HG02623 (cell line): ENCODE data around the gene VPS36.
"Not testable (repeated sequence)": the region's sequence is repeated elsewhere in the genome, so short reads cannot be mapped to it uniquely, and the experiment has no call there.

Experiments
- ATAC-seq: cut with Tn5 transposase; IDR thresholded peaks from one replicate; pipeline ENCODE4 v1.9.1; 2021; ENCODE audit warnings: moderate library complexity; ENCODE audit not compliant: unreplicated experiment

Gene VPS36, protein sequence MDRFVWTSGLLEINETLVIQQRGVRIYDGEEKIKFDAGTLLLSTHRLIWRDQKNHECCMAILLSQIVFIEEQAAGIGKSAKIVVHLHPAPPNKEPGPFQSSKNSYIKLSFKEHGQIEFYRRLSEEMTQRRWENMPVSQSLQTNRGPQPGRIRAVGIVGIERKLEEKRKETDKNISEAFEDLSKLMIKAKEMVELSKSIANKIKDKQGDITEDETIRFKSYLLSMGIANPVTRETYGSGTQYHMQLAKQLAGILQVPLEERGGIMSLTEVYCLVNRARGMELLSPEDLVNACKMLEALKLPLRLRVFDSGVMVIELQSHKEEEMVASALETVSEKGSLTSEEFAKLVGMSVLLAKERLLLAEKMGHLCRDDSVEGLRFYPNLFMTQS

DNA sequence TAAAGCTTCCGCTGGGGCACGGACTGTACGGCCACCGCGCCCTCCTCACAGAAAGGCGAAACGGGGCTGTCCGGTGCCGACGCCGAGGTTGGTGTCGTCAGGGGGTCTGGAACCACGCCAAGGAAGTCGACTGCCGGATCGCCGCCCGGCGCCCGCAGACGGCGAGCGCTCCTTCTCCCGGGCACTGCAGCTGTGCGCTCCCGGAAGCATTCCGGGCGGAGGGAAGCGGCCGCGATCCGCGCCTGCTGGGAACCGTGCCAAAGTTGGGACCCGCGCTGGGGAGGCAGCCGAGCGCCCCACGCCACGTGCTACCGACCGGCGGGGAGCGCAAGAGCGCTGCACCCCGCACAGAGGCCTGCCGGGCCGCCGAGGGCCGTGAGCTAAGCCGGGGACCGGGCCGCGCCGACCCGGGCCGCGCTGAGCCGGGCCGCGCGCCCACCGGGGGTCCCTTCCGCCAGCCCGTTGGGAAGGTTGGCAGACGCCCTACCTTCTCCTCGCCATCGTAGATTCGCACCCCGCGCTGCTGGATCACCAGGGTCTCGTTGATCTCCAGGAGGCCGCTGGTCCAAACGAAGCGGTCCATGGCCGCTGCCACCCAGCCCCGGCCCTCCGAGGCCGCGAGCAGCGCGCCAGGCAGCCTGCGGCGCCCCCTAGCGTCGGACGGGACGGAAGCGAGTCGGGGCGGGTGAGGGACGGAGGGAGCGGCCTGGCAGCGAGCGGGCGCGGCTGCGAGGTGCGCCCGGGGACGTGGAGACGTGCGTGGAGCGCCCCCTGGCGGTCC, at the start of gene VPS36:
Gene VPS36 (minus strand): TSS at position 623 of the 781 bp plus-strand sequence. CDS start 40 bp downstream, at position 583.
- peak; percentile 59 for ATAC-seq

DNA sequence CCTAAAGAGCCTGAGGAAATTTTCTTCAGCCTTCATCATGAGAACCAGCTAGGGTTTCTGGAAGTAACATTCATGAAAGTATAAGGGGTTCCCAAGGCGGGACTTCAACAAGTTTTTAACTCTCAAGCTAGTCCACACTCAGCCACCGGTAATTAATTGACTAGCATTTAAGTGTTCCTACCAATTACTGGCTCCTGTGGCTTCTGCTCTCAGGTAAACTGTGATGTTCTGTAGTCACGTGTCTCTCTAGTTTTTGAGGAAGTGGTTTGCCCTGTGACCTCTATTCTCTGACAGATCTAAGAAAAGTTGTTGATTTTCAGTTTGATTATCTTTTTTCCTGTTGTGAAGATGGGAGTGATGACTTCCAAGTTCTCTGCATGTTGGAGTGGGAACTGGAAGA, 47.5 kb upstream of the VPS36 start:
- ATAC-seq, result not testable (repeated sequence)

DNA sequence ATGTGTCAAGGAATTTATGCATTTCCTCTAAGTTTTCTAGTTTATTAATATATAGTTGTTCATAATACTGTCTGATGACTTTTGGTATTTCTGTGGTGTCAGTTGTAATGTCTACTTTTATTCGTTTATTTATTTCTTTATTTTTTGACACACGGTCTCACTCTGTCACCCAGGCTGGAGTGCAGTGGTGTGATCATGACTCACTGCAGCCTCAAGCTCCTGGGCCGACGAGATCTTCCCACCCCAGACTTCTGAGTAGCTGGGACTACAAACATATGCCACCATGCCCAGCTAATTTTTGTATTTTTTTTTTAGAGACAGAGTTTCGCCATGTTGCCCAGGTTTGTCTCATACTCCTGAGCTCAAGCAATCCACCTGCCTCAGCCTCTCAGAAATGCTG, 43.8 kb upstream of the VPS36 start:
- ATAC-seq, result not testable (repeated sequence)

DNA sequence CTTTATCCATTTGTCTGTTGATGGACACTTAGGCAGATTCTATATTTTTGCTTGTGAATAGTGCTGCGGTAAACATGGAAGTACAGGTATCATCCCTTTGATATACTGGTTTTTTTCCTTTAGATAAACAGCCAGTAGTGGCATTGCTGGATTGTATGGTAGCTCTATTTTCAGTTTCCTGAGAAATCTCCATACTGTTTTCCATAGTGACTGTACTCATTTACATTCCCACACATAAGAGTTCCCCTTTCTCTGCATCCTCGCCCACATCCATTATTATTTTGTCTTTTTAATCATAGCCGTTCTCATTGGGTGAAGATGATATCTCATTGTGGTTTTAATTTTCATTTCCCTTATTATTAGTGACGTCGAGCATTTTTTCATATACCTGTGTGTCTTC, 40.6 kb upstream of the VPS36 start:
- ATAC-seq, result not testable (repeated sequence)

DNA sequence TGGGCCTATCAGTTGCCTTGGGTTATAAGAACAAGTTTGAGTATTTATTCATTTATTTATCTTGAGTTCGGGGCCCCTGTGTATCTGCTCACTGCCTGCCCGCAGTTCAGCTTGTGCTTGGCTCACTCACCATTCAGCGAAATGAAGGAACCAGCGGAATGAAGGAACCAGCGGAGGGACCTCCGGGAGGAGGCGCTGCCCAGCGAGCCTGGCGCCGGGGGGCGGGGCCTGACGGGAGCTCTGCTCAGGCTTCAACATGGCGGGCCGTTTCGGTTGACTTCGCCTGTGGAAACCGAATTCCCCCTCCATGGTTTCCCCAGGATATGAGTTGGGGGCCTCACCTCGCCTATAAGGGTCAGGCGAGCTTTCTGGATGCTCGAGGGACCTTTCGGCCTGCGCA, 38.3 kb upstream of the VPS36 start:
- not testable (repeated sequence) for ATAC-seq

DNA sequence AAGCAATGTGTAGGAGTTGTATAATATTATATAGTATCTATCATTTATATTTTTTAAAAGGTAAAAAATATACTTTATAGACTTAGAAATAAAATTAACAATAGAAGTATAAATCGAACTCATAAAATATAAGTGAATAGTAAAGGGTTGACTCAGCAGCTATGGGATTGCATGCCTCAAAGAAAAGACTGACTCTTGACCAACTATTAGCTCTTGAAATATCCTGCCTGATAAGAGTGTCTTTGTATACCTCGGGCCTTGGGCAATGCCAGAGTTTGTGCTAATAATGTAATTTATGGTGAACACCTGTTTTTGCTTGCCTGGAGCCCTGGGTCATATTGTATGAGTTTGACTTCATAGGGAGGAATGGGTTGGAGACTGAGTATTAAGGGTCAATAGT, 36.6 kb upstream of the VPS36 start:
- ATAC-seq, result not testable (repeated sequence)

DNA sequence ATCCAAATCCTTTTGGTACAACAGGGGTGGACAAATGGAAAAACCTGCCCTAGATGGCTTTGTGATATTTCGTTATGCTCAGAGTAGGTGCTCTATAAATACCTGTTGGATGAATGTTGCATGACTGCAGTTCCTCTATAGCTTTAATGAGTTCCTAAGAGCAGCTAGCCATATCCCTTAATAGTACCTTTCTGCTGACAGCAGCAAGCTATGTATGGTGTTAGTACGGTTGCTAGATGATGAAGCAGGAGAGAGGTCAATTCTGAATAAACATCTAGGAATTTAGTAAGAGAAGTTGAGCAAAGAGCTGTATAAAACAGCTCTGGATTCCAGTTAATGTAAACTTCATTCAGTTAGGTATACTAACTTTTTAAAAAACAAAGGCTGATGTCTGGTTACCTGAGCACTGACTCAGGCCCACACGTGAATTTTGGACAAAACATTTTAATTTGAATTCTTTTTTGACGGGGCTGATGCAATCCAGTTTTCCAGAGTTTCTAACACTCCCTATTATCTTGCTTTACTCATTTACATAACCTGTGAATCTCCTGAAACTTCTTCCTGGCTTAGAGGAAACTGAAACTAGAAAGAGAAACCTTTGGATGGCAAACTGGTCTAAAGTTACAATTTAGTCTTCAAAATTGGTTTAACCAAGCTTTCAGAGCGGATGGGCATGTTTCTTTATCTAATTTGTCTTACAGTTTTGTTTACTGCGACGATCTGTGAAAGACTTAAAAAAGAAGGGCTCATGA, 30.4 kb upstream of the VPS36 start:
- ATAC-seq, result not testable (repeated sequence)

DNA sequence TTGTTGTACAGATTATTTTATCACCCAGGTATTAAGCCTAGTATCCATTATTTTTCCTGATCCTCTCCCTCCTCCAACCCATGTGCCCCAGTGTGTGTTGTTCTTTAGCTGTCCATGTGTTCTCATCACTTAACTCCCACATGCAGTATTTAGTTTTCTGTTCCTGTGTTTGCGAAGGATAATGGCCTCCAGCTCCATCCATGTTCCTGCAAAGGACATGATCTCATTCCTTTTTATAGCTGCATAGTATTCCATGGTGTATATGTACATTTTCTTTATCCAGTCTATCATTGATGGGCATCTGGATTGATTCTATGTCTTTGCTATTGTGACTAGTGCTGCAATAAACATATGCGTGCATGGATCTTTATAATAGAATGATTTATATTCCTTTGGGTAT, 18.1 kb upstream of the VPS36 start:
- not testable (repeated sequence) for ATAC-seq

DNA sequence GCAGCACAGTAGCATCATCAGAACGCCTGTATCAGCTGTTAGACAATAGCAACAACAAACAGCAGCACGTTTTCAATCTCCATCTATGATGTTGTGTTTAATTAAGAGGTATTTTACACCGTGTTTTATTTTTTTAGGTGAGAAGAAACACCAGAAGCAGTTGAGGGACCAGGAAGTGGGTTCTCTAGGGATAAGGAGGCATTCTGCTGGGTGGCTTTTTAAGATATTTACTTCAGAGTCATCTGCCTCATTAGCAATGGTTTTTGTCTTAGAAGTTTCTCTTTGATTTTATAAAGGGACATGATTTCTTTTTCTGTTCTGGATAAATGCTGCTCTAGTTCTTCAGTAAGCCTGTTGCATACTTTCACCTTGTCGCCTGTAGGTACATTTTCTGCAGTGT, 13.1 kb upstream of the VPS36 start:
- no peak for ATAC-seq

DNA sequence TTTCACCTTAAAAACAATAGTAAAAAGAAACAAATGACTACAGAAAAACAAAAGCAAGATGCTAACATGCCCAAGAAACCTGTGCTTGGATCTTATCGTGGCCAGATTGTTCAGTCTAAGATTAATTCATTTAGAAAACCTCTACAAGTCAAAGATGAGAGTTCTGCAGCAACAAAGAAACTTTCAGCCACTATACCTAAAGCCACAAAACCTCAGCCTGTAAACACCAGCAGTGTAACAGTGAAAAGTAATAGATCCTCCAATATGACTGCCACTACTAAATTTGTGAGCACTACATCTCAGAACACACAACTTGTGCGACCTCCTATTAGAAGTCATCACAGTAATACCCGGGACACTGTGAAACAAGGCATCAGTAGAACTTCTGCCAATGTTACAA, 10.8 kb upstream of the VPS36 start:
- ATAC-seq, result no peak

DNA sequence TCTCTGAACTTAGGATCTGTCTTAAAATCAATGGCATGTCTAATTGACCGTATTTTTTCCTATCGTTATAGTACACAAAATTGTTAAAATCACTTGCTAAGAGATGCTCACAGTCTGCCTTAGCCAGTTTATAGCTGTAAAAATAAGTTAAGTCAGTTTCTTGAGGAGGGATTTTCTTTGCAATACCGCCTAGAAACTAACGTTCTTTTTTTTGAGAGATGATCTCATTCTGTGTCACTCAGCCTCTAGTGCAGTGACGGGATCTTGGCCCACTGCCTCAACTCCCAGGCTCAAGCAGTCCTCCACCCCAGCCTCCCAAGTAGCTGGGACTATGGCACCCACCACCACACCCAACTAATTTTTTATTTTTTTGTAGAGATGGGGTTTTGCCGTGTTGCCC, 9.2 kb upstream of the VPS36 start:
- no peak for ATAC-seq

DNA sequence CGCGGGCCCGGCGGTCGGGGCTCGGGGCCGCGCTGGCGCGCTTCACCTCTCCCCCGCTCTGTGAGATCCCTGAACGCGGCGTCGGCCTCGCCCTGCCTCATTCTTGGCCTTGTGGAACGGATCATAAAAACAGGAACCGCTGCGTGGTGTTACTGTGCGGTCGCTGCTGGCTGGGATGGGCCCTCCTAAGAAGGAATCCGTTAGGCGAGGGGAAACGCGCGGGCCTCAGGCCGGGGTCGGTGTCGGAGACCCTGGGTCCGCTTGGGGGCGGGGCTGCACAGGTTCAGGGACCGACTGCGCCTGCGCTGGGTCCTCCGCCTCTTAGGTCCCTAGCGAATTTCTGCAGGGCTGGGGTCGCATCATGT, 5.2 kb upstream of the VPS36 start:
- peak; percentile 24 for ATAC-seq

DNA sequence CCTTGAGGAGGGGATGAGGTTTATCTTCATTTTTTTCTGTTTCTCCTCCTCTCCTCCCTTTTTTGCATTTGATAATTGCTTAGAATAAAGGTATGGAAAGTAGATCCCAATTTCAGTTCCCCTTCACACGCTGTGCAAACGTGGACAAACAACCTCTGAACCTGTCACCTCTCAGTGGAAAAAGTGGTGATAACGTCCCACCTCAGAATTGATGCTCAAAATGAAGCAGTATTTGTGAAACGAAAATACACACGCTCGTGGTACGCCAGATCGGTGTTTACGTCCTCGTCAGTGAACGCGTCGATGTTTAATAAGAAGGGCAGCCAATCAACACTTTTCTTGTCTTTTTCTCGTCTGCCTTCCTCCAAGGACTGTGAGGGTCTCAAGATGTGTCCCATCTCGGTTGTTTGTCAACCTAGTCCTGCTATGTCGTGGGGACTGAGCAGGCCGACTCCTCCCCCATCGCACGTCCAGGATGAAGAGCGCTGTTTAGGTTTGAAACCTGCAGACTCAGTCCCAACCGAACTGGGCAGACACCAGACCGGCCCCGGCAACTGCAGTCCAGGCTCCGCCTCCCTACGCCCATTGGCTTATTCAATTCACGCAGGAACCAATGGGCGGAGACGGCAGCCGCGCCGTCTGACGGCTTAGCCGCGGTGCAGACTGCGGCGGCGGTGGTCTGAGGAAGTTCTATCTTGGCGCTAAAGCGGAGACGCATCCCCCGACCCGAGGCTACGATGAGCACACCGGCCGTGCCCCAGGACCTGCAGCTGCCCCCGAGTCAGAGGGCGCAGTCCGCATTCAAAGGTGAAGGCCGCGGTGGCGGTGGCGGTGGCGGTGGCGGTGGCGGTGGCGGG, 4.6 kb upstream of the VPS36 start, which contains the start of gene CKAP2:
Gene CKAP2 (plus strand): TSS at position 659 of the 857 bp plus-strand sequence. CDS start 79 bp downstream, at position 738.
- ATAC-seq, result peak; percentile 74

DNA sequence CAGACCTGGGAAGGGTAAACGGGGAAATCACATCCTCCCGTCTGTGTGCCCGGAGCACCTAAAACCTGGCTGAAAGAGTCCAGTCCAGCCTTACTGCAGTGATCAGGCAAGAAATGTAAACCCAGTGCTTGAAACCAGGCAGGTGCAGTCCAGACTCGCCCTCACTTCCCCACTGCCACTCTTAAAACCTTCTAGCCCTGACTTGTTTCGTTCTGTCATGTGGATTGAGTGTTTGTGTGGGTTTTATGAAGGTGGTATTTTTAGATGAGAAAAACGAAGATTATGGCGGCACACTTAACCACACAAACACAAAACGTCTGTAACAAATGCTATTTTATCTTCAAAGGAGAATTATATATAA, 4.0 kb upstream of the VPS36 start:
- ATAC-seq, result peak; percentile 25

DNA sequence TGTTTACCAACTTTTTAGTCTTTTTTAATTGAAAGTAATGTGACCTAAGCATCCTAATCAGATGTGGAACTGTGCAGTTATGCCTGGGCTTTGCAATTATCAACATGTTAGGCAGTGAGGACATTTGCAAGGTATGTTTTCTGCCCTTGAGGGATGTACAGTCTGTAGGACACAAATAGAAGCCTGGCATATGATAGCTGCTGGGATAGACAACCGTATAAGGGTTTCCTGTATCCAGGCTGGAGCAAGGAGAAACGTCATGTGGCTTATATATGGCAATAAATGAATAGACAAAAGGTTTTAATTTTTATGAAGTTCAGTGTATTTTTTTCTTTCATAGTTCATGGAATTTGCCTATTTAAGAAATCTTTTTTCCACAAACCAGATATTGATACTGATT, 2.0 kb upstream of the VPS36 start:
- no peak for ATAC-seq

DNA sequence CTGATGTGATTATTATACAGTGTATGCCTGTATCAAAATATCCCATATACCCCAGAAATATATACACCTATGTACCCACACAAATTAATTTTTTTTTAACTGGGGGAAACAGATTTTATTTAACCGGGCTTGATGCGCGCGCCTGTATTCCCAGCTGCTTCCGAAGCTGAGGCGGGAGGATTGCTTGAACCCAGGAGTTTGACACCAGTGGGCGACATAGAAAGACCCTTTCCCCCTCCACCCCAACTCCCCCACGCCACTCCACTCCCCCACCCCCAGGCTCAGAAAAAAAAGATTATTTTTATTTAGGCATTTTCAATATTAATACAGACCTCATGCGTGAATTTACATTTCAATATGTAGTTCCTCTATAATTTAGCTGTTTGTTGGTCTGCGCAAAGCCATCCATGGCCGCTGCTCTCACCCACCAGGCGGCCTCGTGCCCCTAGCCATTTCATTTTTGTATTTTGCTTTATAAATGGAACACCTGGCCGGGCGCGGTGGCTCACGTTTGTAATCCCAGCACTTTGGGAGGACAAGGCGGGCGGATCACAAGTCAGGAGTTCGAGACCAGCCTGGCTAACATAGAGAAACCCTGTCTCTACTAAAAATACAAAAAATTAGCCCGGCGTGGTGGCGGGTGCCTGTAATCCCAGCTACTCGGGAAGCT, 836 bp upstream of the VPS36 start:
- no peak for ATAC-seq

DNA sequence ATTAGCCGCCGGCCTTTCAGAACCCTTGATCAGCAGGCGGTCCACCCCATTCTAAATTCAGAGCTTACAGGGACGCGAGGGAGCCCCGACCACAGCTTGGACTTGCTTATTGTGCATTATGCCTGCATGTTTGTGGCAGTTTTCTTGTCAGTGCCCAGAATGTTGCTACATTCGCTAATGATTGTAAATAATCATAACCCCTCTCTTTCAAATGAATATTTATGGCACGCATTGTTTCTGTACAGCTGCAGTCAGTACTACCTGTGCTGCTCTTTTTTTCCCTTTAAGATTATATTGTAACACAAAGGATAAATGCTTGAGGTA, 321 bp upstream of the VPS36 start:
- no peak for ATAC-seq

DNA sequence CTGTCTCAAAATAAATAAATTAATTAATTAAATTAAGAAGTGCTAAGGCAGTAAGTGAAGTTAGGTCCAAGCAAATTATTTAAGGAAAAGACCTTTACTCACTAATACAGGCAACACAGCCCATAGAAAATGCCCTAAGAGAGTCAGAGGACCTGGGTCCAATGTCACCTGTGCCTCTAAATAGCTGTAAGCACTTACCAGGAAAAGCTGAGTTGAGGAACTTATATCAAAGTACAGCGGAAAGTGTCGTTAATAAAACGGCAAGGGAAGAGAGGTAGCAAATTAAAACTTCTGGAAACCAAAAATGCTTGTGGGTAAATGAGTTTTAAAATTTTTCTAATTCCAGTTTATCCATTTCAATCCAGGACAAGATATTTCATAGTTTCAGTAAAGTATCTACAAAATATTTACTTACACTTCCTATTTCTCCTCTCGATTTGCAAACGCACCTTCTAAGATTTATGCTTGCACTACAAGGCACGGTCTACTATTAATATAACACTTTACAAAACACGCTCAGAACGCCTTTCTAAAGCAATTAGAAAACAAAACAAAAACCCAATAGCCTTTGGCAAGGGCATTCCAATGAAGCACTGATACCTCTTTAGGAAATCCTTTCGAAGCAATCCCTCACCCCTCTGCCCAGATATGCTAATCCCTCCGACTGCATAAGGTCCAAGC, 963 bp downstream of the VPS36 start:
- no peak for ATAC-seq

DNA sequence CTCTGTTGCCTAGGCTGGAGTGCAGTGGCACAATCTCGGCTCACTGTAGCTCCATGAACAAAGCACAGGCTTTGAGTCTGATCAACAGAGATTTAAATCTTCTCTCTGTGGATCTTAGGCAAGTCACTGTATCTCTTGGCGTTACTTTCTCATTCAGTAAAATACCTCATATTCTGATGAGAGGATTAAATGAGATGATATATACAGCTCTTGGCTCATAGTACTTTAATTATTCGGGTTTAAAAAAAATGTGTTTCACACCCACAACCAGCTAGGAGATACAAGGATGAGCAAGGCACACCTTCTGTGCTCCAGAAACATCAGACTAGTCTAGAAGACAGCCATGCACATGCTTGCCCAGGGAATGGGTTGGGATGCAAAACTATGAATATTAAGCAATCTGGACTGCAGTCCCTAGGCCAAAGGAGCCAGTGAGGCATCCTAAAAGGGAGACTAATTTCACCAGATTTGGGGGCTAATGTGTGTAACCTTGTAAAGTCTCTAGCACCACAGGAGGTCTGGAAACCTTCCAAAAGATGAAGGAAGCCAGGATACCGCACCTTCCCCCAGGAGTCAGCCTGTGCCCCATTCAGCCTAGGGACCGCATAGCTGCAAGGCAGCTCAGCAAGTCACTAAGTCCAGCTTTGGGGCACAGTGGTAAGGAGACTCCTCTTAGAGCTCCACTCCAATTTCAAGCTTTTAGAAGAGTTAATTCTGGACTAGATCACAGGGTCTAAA, 2.5 kb downstream of the VPS36 start:
- ATAC-seq, result no peak
